Right lobe of liver (tissue), 6 donors: ENCODE data around the gene CDC42BPG. TPM values are rescaled to one million over a fixed set of nuclear protein-coding genes. Genes with fewer than 3 reads are reported as not detected.
"Not testable (repeated sequence)": the region's sequence is repeated elsewhere in the genome, so short reads cannot be mapped to it uniquely, and the experiment has no call there.

Experiments
- ATAC-seq, 4 donors: fragments of 200-7000 bp; cut with Tn5 transposase; one replicate each; pipeline ENCODE4 v1.9.1; 2020; ENCODE audit warnings: mild to moderate bottlenecking in 4 of 4, moderate library complexity in 4 of 4
- DNase-seq, 3 donors: peaks; one replicate each; pipeline ENCODE4 v3.0.0-alpha.2; 2020
- H3K27ac ChIP-seq, 3 donors: fragments of 200-600 bp; one replicate each; pipeline ENCODE4 v1.8.0; 2022
- H3K27me3 ChIP-seq, 2 donors: fragments of 200-600 bp; one replicate each; pipeline ENCODE4 v1.8.0; 2022
- H3K36me3 ChIP-seq, 4 donors: fragments of 200-600 bp; sonication (generic) in 1 of 4; one replicate each; pipeline versions ENCODE4 v1.5.1 to v1.8.0; 2017 to 2022; ENCODE audit warnings: control low read depth in 1 of 4
- H3K4me1 ChIP-seq, 4 donors: fragments of 200-600 bp; sonication (generic) in 1 of 4; one replicate each; pipeline versions ENCODE4 v1.5.1 to v1.8.0; 2017 to 2022; ENCODE audit warnings: control low read depth in 1 of 4
- H3K4me3 ChIP-seq, 3 donors: fragments of 200-600 bp; one replicate each; pipeline ENCODE4 v1.8.0; 2022
- H3K9me3 ChIP-seq, 4 donors: fragments of 200-600 bp; sonication (generic) in 1 of 4; one replicate each; pipeline versions ENCODE4 v1.5.1 to v1.8.0; 2017 to 2022; ENCODE audit warnings: control low read depth in 1 of 4
- POLR2A ChIP-seq: fragments of 450-650 bp; IDR thresholded peaks from one replicate; pipeline ENCODE4 v1.6.1; 2017; ENCODE audit warnings: antibody characterized with exemption, mild to moderate bottlenecking
- WGBS: methylation state at CpG from one replicate; pipeline ENCODE4 v1.1.6; 2018; ENCODE audit warnings: low coverage, low lambda C conversion rate; ENCODE audit not compliant: insufficient coverage; ENCODE audit errors: missing lambda C conversion rate; 5-methylcytosine and 5-hydroxymethylcytosine counted together
- intact Hi-C, 2 donors: fragments of 100-400 bp; cut with DNase I; formaldehyde crosslinking; loops; one replicate each; pipeline versions ENCODE4 v1.11.2 to v1.14.1; 2022
- total RNA-seq, 6 experiments: library from RNA; depleted of rRNA in 2 of 6; stranded (reverse); fragments of >200 nt in 2 of 6; fragmentation: NEBNext Ultra II Directional in 3 of 6; extraction: Animal tissue kit (Norgen Biotek cat#: 25700) in 3 of 6; gene quantifications; one replicate each; pipeline versions ENCODE4 v1.1.0 to v1.2.4, GENCODE V29; 2016 to 2023
- TF ChIP-seq, protein P1 (sequence below), 4 donors: fragments of 200-600 bp in 3 of 4; fragments of 450-650 bp in 1 of 4; IDR thresholded peaks; one replicate each; pipeline versions ENCODE4 v1.5.1 to v1.8.0; 2016 to 2022; ENCODE audit warnings: antibody characterized with exemption in 4 of 4, mild to moderate bottlenecking in 2 of 4
- donor health status: DM: no; HTN: yes; CAD: no.
- donor health status: DM: no; HTN: no; CAD: no.
- donor health status: DM: no; HTN: no; CAD: no.
- donor health status: DM: no; HTN: yes; CAD: no.
- donor health status: DM: no; HTN: yes; CAD: no.

CDC42BPG gene
- total RNA-seq, 6 experiments from 2014 or later, result 0.63 to 1.1 (median 0.99) TPM

DNA sequence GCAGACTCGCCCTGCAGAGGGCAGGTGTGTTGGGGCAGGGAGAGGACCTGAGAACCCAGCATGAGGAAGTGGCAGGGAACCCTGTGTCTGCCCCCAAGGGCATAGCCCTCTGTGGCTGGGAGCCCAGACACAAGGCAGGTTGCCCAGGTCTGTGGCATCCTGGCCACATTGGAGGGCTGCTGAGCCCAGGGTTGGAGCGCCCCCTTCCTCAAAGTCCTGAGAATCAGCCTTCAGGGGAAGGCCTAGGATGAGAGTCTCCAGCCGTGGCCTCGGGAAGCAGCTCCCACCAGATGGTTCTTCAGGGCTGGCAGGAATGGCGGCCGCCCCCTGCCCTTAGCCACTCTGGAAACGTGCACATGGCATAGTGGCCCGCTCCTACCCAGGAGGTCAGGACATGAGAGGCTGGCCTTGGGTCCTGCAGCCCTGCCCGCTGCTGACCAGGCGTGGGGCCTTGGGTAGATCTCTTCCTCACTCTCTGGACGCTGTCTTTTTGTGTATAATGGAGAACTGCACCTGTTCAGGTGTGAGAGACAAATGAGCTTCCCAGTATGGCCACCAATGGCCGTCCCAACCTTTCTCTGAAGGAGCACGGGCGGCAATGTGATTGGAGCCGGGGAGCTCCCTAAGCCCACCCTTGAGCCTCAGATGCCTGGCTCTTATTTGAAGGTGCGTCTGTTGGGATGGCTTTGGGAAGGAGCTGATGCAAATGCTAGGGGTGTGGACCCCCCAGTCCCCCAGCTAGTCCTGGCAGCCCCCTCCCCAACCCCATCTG is 4.6 kb upstream of the CDC42BPG start:
- no peak overlapping the region for H3K4me3 ChIP-seq
- TF ChIP-seq, protein P1, sequence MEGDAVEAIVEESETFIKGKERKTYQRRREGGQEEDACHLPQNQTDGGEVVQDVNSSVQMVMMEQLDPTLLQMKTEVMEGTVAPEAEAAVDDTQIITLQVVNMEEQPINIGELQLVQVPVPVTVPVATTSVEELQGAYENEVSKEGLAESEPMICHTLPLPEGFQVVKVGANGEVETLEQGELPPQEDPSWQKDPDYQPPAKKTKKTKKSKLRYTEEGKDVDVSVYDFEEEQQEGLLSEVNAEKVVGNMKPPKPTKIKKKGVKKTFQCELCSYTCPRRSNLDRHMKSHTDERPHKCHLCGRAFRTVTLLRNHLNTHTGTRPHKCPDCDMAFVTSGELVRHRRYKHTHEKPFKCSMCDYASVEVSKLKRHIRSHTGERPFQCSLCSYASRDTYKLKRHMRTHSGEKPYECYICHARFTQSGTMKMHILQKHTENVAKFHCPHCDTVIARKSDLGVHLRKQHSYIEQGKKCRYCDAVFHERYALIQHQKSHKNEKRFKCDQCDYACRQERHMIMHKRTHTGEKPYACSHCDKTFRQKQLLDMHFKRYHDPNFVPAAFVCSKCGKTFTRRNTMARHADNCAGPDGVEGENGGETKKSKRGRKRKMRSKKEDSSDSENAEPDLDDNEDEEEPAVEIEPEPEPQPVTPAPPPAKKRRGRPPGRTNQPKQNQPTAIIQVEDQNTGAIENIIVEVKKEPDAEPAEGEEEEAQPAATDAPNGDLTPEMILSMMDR (IDR thresholded peaks at IDR 0.05), result peak; percentile 14 to 61 (median 34)
- TF ChIP-seq POLR2A, result no peak
- 64% methylated on average over 5 of the region's 16 CpGs for WGBS
- DNase-seq, result peak; percentile 84 to 92 (median 90)
- intact Hi-C loops, result loop anchor here in 1 of 2 donors (10.0 kb wide), 1 partner anchor 64 kb away; no protein-coding TSS in a partner anchor
- H3K4me1 ChIP-seq, result peaks cover 0 to 22% (median 10%) of the 10 kb centered on the region in 4 donors
- peak overlapping the region in 1 of 3 donors; percentile 35 for H3K27ac ChIP-seq
- H3K27me3 ChIP-seq, result no peaks in the 10 kb centered on the region
- ATAC-seq, result peak; percentile 74 to 80 (median 75)
- no peaks in the 10 kb centered on the region for H3K9me3 ChIP-seq
- H3K36me3 ChIP-seq, result peaks cover 0 to under 1% (median 0%) of the 10 kb centered on the region in 4 donors

DNA sequence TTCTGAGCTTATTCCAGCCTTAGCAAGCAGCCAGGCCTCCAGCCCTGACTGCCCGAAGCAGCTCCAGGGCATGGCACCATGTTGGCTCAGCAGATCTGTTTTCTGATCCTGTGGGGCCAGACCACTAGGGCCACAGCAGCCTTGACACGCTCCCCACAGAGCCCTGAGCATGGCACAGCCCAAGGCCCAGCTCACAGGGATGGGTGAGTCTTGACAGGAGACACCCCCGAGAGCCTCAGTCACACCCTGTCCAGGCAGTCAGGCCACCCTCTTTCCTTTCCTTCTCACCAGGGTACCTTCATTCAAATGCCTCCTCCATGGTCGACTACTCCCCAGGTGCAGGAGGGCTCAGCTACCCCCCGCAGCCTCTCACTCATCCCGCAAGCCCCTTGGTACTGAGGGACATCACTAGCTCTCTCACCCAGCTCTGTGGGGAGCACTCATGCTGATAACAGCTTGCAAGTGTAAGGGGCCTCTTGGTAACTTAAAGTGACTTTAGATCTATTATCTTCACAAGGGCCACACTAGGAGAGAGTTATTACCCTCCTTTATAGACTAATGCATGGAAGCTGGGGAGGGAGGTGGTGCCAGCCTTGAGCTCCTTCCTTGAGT is 3.9 kb upstream of the CDC42BPG start:
- intact Hi-C loops, result loop anchor here in 1 of 2 donors (10.0 kb wide), 1 partner anchor 64 kb away; no protein-coding TSS in a partner anchor

DNA sequence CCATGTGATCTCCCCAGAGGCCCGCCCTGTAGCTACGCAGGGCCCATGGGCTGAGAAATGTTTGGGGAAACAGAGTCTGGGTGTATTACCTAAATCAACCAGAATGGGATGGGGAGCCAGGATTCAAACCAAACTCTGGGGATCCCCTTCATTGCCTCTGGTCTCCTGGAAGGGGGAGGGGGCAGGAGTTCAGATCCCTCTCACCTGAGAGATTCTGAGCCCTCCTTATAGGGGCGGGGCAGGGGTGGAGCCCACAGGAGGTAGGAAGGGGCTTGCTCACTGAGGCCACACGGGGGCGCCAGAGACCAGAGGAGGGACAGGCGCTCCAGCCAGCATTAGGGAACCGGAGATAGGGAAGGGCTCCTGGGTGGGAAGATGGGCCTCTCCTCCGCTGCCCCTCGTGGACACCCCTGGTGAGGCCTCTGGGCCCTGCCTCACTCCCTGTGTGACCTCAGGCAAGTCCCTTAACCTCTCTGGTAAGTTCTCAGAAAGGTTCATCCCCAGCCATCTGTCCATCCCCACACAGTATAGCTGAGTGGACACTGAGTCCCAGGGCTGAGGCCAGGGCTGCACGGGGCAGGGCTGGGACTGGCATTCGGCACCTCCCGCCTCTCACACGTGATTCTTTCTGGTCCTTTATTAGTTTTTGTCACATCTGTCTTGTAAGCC is 2.7 kb upstream of the CDC42BPG start:
- TF ChIP-seq, protein P1 (IDR thresholded peaks at IDR 0.05), result peak; percentile 99
- TF ChIP-seq POLR2A, result no peak
- intact Hi-C loops, result loop anchor here in 1 of 2 donors (2.0 to 10.0 kb wide), 2 partner anchors 48 to 62 kb away; no protein-coding TSS in a partner anchor
- Histone ChIP-seq H3K27ac (no peak overlapping the region), H3K4me1 (peaks cover 0 to 24% (median 10%) of the 10 kb centered on the region in 4 donors), H3K9me3 (no peaks in the 10 kb centered on the region), H3K27me3 (no peaks in the 10 kb centered on the region), H3K4me3 (no peak overlapping the region), H3K36me3 (no peaks in the 10 kb centered on the region)
- DNase-seq, result peak; percentile 93 to 95 (median 94)
- WGBS, result 19% methylated on average over 5 of the region's 13 CpGs
- ATAC-seq, result peak; percentile 80 to 86 (median 83)

More for the DNA sequence above, 3.9 kb upstream of the CDC42BPG start:
- TF ChIP-seq, protein P1 (IDR thresholded peaks at IDR 0.05), result no peak
- ATAC-seq (no peak), DNase-seq (no peak)
- Histone ChIP-seq H3K4me3 (no peak overlapping the region), H3K27ac (peak overlapping the region in 1 of 3 donors; percentile 30), H3K9me3 (no peaks in the 10 kb centered on the region), H3K27me3 (no peaks in the 10 kb centered on the region), H3K36me3 (no peaks in the 10 kb centered on the region), H3K4me1 (peaks cover 0 to 24% (median 10%) of the 10 kb centered on the region in 4 donors)
- whole genome bisulfite sequencing, result 71% methylated on average over 4 of the region's 6 CpGs

DNA sequence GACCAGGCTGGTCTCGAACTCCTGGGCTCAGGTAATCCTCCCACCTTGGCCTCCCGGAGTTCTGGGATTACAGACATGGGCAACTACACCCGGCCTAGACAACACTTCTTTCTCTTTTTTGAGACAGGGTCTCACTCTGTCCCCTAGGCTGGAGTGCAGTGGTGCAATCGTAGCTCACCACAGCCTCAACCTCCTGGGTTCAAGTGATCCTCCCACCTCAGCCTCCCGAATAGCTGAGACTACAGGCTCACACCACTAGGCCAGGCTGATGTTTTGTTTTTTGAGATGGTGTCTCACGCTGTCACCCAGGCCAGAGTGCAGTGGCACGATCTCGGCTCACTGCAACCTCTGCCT is 1.3 kb upstream of the CDC42BPG start:
- not testable (repeated sequence) for H3K36me3 ChIP-seq, ATAC-seq, DNase-seq, H3K9me3 ChIP-seq, H3K27ac ChIP-seq, H3K27me3 ChIP-seq, H3K4me3 ChIP-seq
- WGBS, result 95% methylated on average over 5 of the region's 8 CpGs
- peaks cover 0 to 24% (median 10%) of the 10 kb centered on the region in 4 donors for H3K4me1 ChIP-seq
- intact Hi-C loops, result loop anchor here in 1 of 2 donors (2.0 to 10.0 kb wide), 2 partner anchors 49 to 61 kb away; no protein-coding TSS in a partner anchor
